Measurements from ENCODE around the gene DDX60. TPM values are rescaled to one million over a fixed set of nuclear protein-coding genes. Genes with fewer than 3 reads are reported as not detected.

Gene DDX60
- total and polyA plus RNA-seq, 2 donors (not counting 3 experiments of a cell fraction or from before 2014, with no cell fraction given), result 3.8 to 9.3 TPM

DNA sequence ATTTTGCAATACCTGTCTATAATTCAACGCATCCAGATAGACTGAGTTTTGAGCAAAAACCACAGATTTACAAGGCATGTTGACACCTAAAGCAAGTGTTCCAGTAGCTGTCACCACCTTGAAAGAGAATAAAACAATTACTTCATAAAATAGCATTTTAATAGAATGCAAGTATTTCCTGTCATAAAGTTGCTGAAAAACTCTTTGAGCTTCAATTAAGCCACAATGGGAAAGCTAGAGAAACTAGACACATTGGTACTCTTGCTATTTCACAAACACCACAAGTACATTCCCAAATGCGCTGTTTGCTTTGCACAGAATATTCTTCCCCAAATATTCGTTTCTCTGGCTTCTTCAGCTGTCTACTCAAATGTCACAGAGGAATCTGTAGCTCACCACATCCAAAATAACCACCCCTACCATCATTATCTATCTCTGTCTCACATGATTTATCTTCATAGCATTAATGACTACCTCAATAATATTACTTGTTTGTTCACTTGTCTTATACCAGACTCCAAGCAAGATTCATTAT is 70.3 kb downstream of the DDX60 start:
- H3K9ac ChIP-seq (replicated peaks; ENCODE audit: extremely low read depth, insufficient read depth, low read length), result no peak overlapping the region
- H3K4me3 ChIP-seq (replicated peaks in 1 of 3; ENCODE audit: insufficient read depth in 1 of 3, low read depth in 1 of 3, low read length in 3 of 3), result no peak overlapping the region
- H3K9me3 ChIP-seq (replicated peaks; ENCODE audit: control insufficient read depth, insufficient read depth, low read length), result no peaks in the 10 kb centered on the region
- no peak overlapping the region for H3K27ac ChIP-seq (ENCODE audit: insufficient read depth, low read depth, low read length)
- H3K4me2 ChIP-seq (ENCODE audit: insufficient read depth, low read length), result no peak overlapping the region
- H3K79me2 ChIP-seq (ENCODE audit: control insufficient read depth, insufficient read depth, low read length), result no peaks in the 10 kb centered on the region
- H3K27me3 ChIP-seq (ENCODE audit: control insufficient read depth in 2 of 2, insufficient read depth in 2 of 2, low read length in 2 of 2), result no peaks in the 10 kb centered on the region
- intact Hi-C loops (cut with micrococcal nuclease) (no loop called here), dilution Hi-C loops (cut with MboI; ENCODE audit: extremely low pct_ligation_motif_present, low sequenced_read_pairs) (no loop called here)
- BruUV-seq (replicated peaks), result no TSS peak
- H3K36me3 ChIP-seq (ENCODE audit: control insufficient read depth in 2 of 2, extremely low read depth in 1 of 2, insufficient read depth in 2 of 2, low read length in 2 of 2), result peaks cover 0 to 2% of the 10 kb centered on the region in 2 experiments
- DNase-seq (ENCODE audit: low read depth, low spot score) (no peak), FAIRE-seq (peak; percentile 8)
- POLR2A ChIA-PET, result no interaction called here
- TF ChIP-seq GATA2 (IDR thresholded peaks at IDR 0.05; ENCODE audit: insufficient read depth, insufficient read length, low read depth, low read length) (no peak), JUN (IDR thresholded peaks at IDR 0.05; ENCODE audit: borderline replicate concordance, insufficient read depth, insufficient read length, low read depth) (no peak)
- CTCF ChIA-PET, result no interaction called here
- H3K9me1 ChIP-seq (replicated peaks; ENCODE audit: control insufficient read depth, extremely low read depth, insufficient read depth, low read length), result no peaks in the 10 kb centered on the region
- no peaks in the 10 kb centered on the region for H4K20me1 ChIP-seq (replicated peaks; ENCODE audit: control insufficient read depth, extremely low read depth, insufficient read depth, low read length)
- no peaks in the 10 kb centered on the region for H3K4me1 ChIP-seq (ENCODE audit: control insufficient read depth, extremely low read depth, insufficient read depth, low read length)
- H2AFZ ChIP-seq (ENCODE audit: low read depth, low read length), result no peak overlapping the region

DNA sequence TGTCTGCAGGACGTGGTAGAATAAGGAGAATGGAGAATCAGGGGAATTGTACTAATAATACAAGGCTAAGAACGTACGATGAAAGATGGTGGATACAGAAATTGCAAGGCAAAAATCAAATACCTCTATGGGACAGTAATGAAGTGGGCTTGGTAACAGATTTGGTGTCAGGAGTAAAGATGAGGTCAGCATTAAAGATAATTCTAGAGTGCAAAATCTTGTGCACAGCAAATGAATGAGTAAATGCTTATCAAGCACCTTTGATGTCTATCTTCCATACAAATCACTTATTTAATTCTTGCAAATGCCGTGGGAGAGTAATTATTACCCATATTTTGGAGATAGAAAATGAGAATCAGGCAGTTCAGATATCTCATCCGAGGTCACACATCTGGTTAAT is 70.9 kb downstream of the DDX60 start:
- Histone ChIP-seq H3K27me3 (ENCODE audit: control insufficient read depth in 2 of 2, insufficient read depth in 2 of 2, low read length in 2 of 2) (no peaks in the 10 kb centered on the region), H3K27ac (ENCODE audit: insufficient read depth, low read depth, low read length) (no peak overlapping the region), H2AFZ (ENCODE audit: low read depth, low read length) (no peak overlapping the region), H3K4me3 (replicated peaks in 1 of 3; ENCODE audit: insufficient read depth in 1 of 3, low read depth in 1 of 3, low read length in 3 of 3) (no peak overlapping the region), H3K9ac (replicated peaks; ENCODE audit: extremely low read depth, insufficient read depth, low read length) (no peak overlapping the region), H3K79me2 (ENCODE audit: control insufficient read depth, insufficient read depth, low read length) (no peaks in the 10 kb centered on the region), H3K36me3 (ENCODE audit: control insufficient read depth in 2 of 2, extremely low read depth in 1 of 2, insufficient read depth in 2 of 2, low read length in 2 of 2) (peaks cover 0 to 2% of the 10 kb centered on the region in 2 experiments), H3K4me1 (ENCODE audit: control insufficient read depth, extremely low read depth, insufficient read depth, low read length) (no peaks in the 10 kb centered on the region), H3K4me2 (ENCODE audit: insufficient read depth, low read length) (no peak overlapping the region), H3K9me3 (replicated peaks; ENCODE audit: control insufficient read depth, insufficient read depth, low read length) (no peaks in the 10 kb centered on the region), H3K9me1 (replicated peaks; ENCODE audit: control insufficient read depth, extremely low read depth, insufficient read depth, low read length) (no peaks in the 10 kb centered on the region), H4K20me1 (replicated peaks; ENCODE audit: control insufficient read depth, extremely low read depth, insufficient read depth, low read length) (no peaks in the 10 kb centered on the region)
- FAIRE-seq, result peak; percentile 48
- POLR2A ChIA-PET, result no interaction called here
- DNase-seq (ENCODE audit: low read depth, low spot score), result no peak
- BruUV-seq (replicated peaks), result no TSS peak
- dilution Hi-C loops (cut with MboI; ENCODE audit: extremely low pct_ligation_motif_present, low sequenced_read_pairs), result no loop called here
- intact Hi-C loops (cut with micrococcal nuclease), result no loop called here
- CTCF ChIA-PET, result interaction anchor here (1.2 kb wide), 1 partner anchor 14 kb away, joined by 3 read pairs; no protein-coding TSS in a partner anchor
- TF ChIP-seq EZH2 (IDR thresholded peaks at IDR 0.05; ENCODE audit: borderline replicate concordance, low read depth, low read length, severe bottlenecking), result no peak
- no peak for TF ChIP-seq JUN (IDR thresholded peaks at IDR 0.05; ENCODE audit: borderline replicate concordance, insufficient read depth, insufficient read length, low read depth)
- no peak for TF ChIP-seq POLR2AphosphoS5 (IDR thresholded peaks at IDR 0.05; ENCODE audit: insufficient read depth, low read depth, low read length)

All from endothelial cell of umbilical vein (primary cell).